GM19324 (cell line): ENCODE measurements around the gene TMEM212.
"Not testable (repeated sequence)": the region's sequence is repeated elsewhere in the genome, so short reads cannot be mapped to it uniquely, and the experiment has no call there.

ENCODE experiments used
- ATAC-seq: cut with Tn5 transposase; IDR thresholded peaks from one replicate; pipeline ENCODE4 v1.9.1; 2021; ENCODE audit warnings: mild to moderate bottlenecking, moderate library complexity; ENCODE audit not compliant: unreplicated experiment, low FRiP score

Gene TMEM212

GRCh38 chr3:171883257-171883892 is 40.2 kb downstream of the TMEM212 start:
- no peak for ATAC-seq

GRCh38 chr3:171883893-171884279 is 40.7 kb downstream of the TMEM212 start:
- ATAC-seq = no peak

GRCh38 chr3:171888466-171888865 is 45.3 kb downstream of the TMEM212 start:
- ATAC-seq = no peak

- no peak for ATAC-seq
These were observed 47.2 kb downstream of the TMEM212 start for GRCh38 chr3:171890398-171890797.

- ATAC-seq = no peak
These were observed 49.3 kb downstream of the TMEM212 start for GRCh38 chr3:171892457-171892856.

- no peak for ATAC-seq
These were observed 52.1 kb downstream of the TMEM212 start for GRCh38 chr3:171895291-171895690.

GRCh38 chr3:171895900-171896299 is 52.8 kb downstream of the TMEM212 start:
- no peak for ATAC-seq

GRCh38 chr3:171896316-171896715 is 53.2 kb downstream of the TMEM212 start:
- ATAC-seq = no peak

- no peak for ATAC-seq
These were observed 55.0 kb downstream of the TMEM212 start for GRCh38 chr3:171898192-171898591.

GRCh38 chr3:171900446-171900845 is 57.3 kb downstream of the TMEM212 start:
- no peak for ATAC-seq

GRCh38 chr3:171901615-171902312 is 58.6 kb downstream of the TMEM212 start:
- ATAC-seq = no peak

GRCh38 chr3:171904829-171905228 is 61.7 kb downstream of the TMEM212 start:
- no peak for ATAC-seq

- ATAC-seq = not testable (repeated sequence)
These were observed 63.4 kb downstream of the TMEM212 start for GRCh38 chr3:171906503-171906902.

- no peak for ATAC-seq
These were observed 64.0 kb downstream of the TMEM212 start for GRCh38 chr3:171906951-171907676.

- no peak for ATAC-seq
These were observed 64.6 kb downstream of the TMEM212 start for GRCh38 chr3:171907761-171908160.

GRCh38 chr3:171908731-171909130 is 65.6 kb downstream of the TMEM212 start:
- ATAC-seq = no peak
